GM12878 (cell line): ENCODE results near the gene ITGA7. TPM values are rescaled to one million over a fixed set of nuclear protein-coding genes. Genes with fewer than 3 reads are reported as not detected.

Experiments used
- ATAC-seq: fragments of 200-7000 bp; cut with Tn5 transposase; 3 replicates; pipeline ENCODE4 v1.9.1; 2020; ENCODE audit warnings: mild to moderate bottlenecking, moderate library complexity
- BruUV-seq: library from RNA; stranded (reverse); fragments of 400-500 nt; replicated peaks from 2 replicates; lab custom pipeline; 2021; lab: Mats Ljungman, UMichigan
- CTCF ChIA-PET: fragments of 300-600 bp; sonication (Branson Sonifier 250); formaldehyde crosslinking; extraction: SDS; loops from one replicate; lab custom pipeline; 2021; ENCODE audit warnings: inconsistent platforms; lab: Yijun Ruan, JAX
- POLR2A ChIA-PET: fragments of 350-600 bp; formaldehyde crosslinking; extraction: SDS; loops from one replicate; lab custom pipeline; 2021; ENCODE audit warnings: inconsistent platforms; lab: Charles Lee
- RAD21 ChIA-PET: fragments of 300-600 bp; sonication (Branson Sonifier 250); formaldehyde crosslinking; loops from one replicate; lab custom pipeline; 2023; ENCODE audit warnings: antibody characterized with exemption; ENCODE audit not compliant: unreplicated experiment; lab: Charles Lee
- SMC1A ChIA-PET: fragments of 300-600 bp; sonication (Branson Sonifier 250); formaldehyde crosslinking; loops from one replicate; lab custom pipeline; 2023; ENCODE audit not compliant: unreplicated experiment, uncharacterized antibody; lab: Charles Lee
- DNase-seq: peaks from one replicate; pipeline ENCODE4 v3.0.0-alpha.2; 2011; ENCODE audit warnings: low read depth, low spot score
- FAIRE-seq: peaks from 3 replicates; lab custom pipeline; 2011; peaks lifted over from hg19 to GRCh38; lab: Jason Lieb, UNC
- H2AFZ ChIP-seq: 2 replicates; pipeline ENCODE4 v1.6.0; 2011; ENCODE audit warnings: low read depth, low read length, control low read depth; ENCODE audit not compliant: control insufficient read depth
- H3K27ac ChIP-seq: 2 replicates; pipeline ENCODE4 v1.5.1; 2011; ENCODE audit warnings: control low read depth; ENCODE audit not compliant: control insufficient read depth, insufficient read depth
- H3K27me3 ChIP-seq, 2 experiments: replicated peaks in 1 of 2; 2 replicates each; pipeline versions ENCODE4 v1.6.0 to v1.6.1; 2011; ENCODE audit warnings: low read length in 1 of 2; ENCODE audit not compliant: control insufficient read depth in 2 of 2, insufficient read depth in 2 of 2
- H3K36me3 ChIP-seq, 2 experiments: 2 replicates each; pipeline ENCODE4 v1.5.1; 2011; ENCODE audit warnings: low read length in 1 of 2; ENCODE audit not compliant: control insufficient read depth in 2 of 2, insufficient read depth in 2 of 2
- H3K4me1 ChIP-seq: 2 replicates; pipeline ENCODE4 v1.6.1; 2011; ENCODE audit warnings: mild to moderate bottlenecking, low read length, moderate library complexity, mixed read lengths; ENCODE audit not compliant: control insufficient read depth, insufficient read depth
- H3K4me2 ChIP-seq: 2 replicates; pipeline ENCODE4 v1.6.0; 2011; ENCODE audit warnings: control low read depth; ENCODE audit not compliant: control insufficient read depth, insufficient read depth
- H3K4me3 ChIP-seq: fragments of 200-600 bp; sonication (generic); 2 replicates; pipeline ENCODE4 v1.5.1; 2016
- H3K79me2 ChIP-seq: 2 replicates; pipeline ENCODE4 v1.6.0; 2011; ENCODE audit warnings: low read length; ENCODE audit not compliant: control insufficient read depth, insufficient read depth
- H3K9ac ChIP-seq: 2 replicates; pipeline ENCODE4 v1.8.0; 2011; ENCODE audit warnings: low read length, control low read depth, mixed read lengths; ENCODE audit not compliant: control insufficient read depth, insufficient read depth
- H3K9me3 ChIP-seq: replicated peaks from 3 replicates; pipeline ENCODE4 v1.5.1; 2011; ENCODE audit warnings: mild to moderate bottlenecking, low read length; ENCODE audit not compliant: control insufficient read depth, insufficient read depth
- H4K20me1 ChIP-seq: 2 replicates; pipeline ENCODE4 v1.6.0; 2011; ENCODE audit not compliant: control insufficient read depth, insufficient read depth
- BHLHE40 ChIP-seq, 2 experiments: fragments of 450-650 bp in 1 of 2; IDR thresholded peaks; 2 replicates each; pipeline ENCODE4 v1.6.1; 2011 to 2017; ENCODE audit warnings: low read depth in 2 of 2, borderline replicate concordance in 1 of 2, improper control_type of control experiment in 1 of 2, low read length in 1 of 2, mild to moderate bottlenecking in 1 of 2
- DPF2 ChIP-seq: fragments of 450-650 bp; IDR thresholded peaks from 2 replicates; pipeline ENCODE4 v1.6.1; 2017; ENCODE audit warnings: mild to moderate bottlenecking
- EED ChIP-seq: sonication (generic); IDR thresholded peaks from 2 replicates; pipeline ENCODE4 v1.6.1; 2016; ENCODE audit warnings: antibody characterized with exemption, low read depth
- EZH2 ChIP-seq: IDR thresholded peaks from 2 replicates; pipeline ENCODE4 v1.6.1; 2012; ENCODE audit warnings: low read depth, mild to moderate bottlenecking, control low read depth, inconsistent platforms, low read length, borderline replicate concordance; ENCODE audit not compliant: control insufficient read depth
- HDAC6 ChIP-seq: fragments of 200-600 bp; sonication (generic); IDR thresholded peaks from one replicate; pipeline ENCODE4 v1.8.0; 2017; ENCODE audit warnings: antibody characterized with exemption; ENCODE audit not compliant: unreplicated experiment
- MLLT1 ChIP-seq: fragments of 450-650 bp; IDR thresholded peaks from 2 replicates; pipeline ENCODE4 v1.6.1; 2016; ENCODE audit warnings: mild to moderate bottlenecking
- MYC ChIP-seq: IDR thresholded peaks from 2 replicates; pipeline ENCODE4 v1.6.1; 2011; ENCODE audit warnings: mild to moderate bottlenecking, low read length, moderate library complexity, inconsistent platforms; ENCODE audit not compliant: insufficient read depth, insufficient replicate concordance, insufficient read length, severe bottlenecking
- RUNX3 ChIP-seq: IDR thresholded peaks from 2 replicates; pipeline ENCODE4 v1.6.1; 2012; ENCODE audit warnings: low read length, inconsistent platforms
- SMC3 ChIP-seq: IDR thresholded peaks from 2 replicates; pipeline ENCODE4 v1.6.1; 2011; ENCODE audit warnings: low read length, improper control_type of control experiment, borderline replicate concordance
- SREBF1 ChIP-seq: IDR thresholded peaks from 2 replicates; pipeline ENCODE4 v1.6.1; 2012; ENCODE audit warnings: mild to moderate bottlenecking, low read length
- STAT3 ChIP-seq: IDR thresholded peaks from 2 replicates; pipeline ENCODE4 v1.6.1; 2011; ENCODE audit warnings: low read depth, low read length, improper control_type of control experiment
- YY1 ChIP-seq: IDR thresholded peaks from 2 replicates; pipeline ENCODE4 v1.6.1; 2011; ENCODE audit warnings: low read depth, mild to moderate bottlenecking, low read length
- WGBS: methylation state at CpG from one replicate; pipeline ENCODE4 v1.1.6; 2016; ENCODE audit warnings: low lambda C conversion rate; ENCODE audit not compliant: insufficient replicate concordance, insufficient coverage; ENCODE audit errors: missing lambda C conversion rate; 5-methylcytosine and 5-hydroxymethylcytosine counted together
- in situ Hi-C: fragments of 300-500 bp; cut with MboI; formaldehyde crosslinking; loops from 9 replicates; pipeline ENCODE4 v1.14.3; 2018; ENCODE audit warnings: mixed read lengths
- intact Hi-C: fragments of 100-400 bp; cut with micrococcal nuclease; formaldehyde crosslinking; loops from one replicate; pipeline ENCODE4 v1.14.2; 2022; ENCODE audit not compliant: unreplicated experiment
- polyA plus RNA-seq, 11 experiments: library from polyadenylated mRNA; depleted of rRNA in 4 of 11; unstranded in 6 of 11; stranded (reverse) in 5 of 11; fragments of >200 nt; fragmentation: Nextera tagmentation in 4 of 11; fragmentation: Illumina TruSeq in 1 of 11; extraction: Ambion mirVana in 4 of 11; extraction: Trizol in 1 of 11; gene quantifications; 1 replicate in 1 of 11; 2 replicates in 10 of 11; pipeline versions ENCODE4 v1.2.1 to v1.2.3, GENCODE V29; 2011 to 2016; ENCODE audit warnings: inconsistent platforms in 2 of 11, missing spikeins in 2 of 11, low read depth in 1 of 11
- total RNA-seq, 4 experiments: library from RNA; depleted of rRNA in 3 of 4; stranded (reverse); fragments of >200 nt in 3 of 4; fragmentation: Illumina TruSeq in 1 of 4; extraction: Trizol in 1 of 4; gene quantifications; 2 replicates each; pipeline versions ENCODE4 v1.2.1 to v1.2.3, GENCODE V29; 2013 to 2021
- TF ChIP-seq, protein P1 (sequence below): fragments of 450-650 bp; formaldehyde crosslinking; IDR thresholded peaks from 2 replicates; pipeline ENCODE4 v1.4.0; 2020; ENCODE audit warnings: mild to moderate bottlenecking, moderate library complexity
- TF ChIP-seq, protein P2 (sequence below): IDR thresholded peaks from 2 replicates; pipeline ENCODE4 v1.6.1; 2011; ENCODE audit warnings: borderline replicate concordance, low read depth, mild to moderate bottlenecking, moderate library complexity, low read length; ENCODE audit not compliant: insufficient read depth, poor library complexity, severe bottlenecking

The ITGA7 gene
- total and polyA plus RNA-seq, 10 of the 15 experiments (the other 5 are each of a cell fraction or from before 2014, with no cell fraction given), result 0.18 to 5.1 (median 1.5) TPM

- Histone ChIP-seq H3K9ac (no peak overlapping the region), H3K4me2 (no peak overlapping the region), H3K4me3 (no peak overlapping the region), H3K27me3 (no peaks in the 10 kb centered on the region), H3K79me2 (no peaks in the 10 kb centered on the region), H3K36me3 (no peaks in the 10 kb centered on the region), H4K20me1 (no peaks in the 10 kb centered on the region), H3K9me3 (no peaks in the 10 kb centered on the region), H3K27ac (no peak overlapping the region), H2AFZ (no peak overlapping the region), H3K4me1 (peaks cover 7% of the 10 kb centered on the region)
- peak; percentile 75 for ATAC-seq
- DNase-seq, result no peak
- BruUV-seq, result no TSS peak
- RAD21 ChIA-PET, result interaction anchor here (0.5 to 7.7 kb wide), 21 partner anchors 8 to 452 kb away, joined by 3 to 113 read pairs (median 10); partner anchors contain the start of genes BLOC1S1, CD63, RDH5 and SMARCC2
- 76% methylated on average over 6 of the region's 6 CpGs for WGBS
- CTCF ChIA-PET, result interaction anchor here (0.6 to 7.1 kb wide), 39 partner anchors 7 to 548 kb away, joined by 3 to 205 read pairs (median 12); partner anchors contain the start of genes BLOC1S1, CD63, DGKA and DNAJC14
- SMC1A ChIA-PET, result interaction anchor here (1.5 to 5.2 kb wide), 18 partner anchors 10 to 381 kb away, joined by 4 to 51 read pairs (median 12); partner anchors contain the start of genes BLOC1S1, PA2G4, PYM1 and RPL41
- POLR2A ChIA-PET, result interaction anchor here (0.6 to 2.9 kb wide), 8 partner anchors 7 to 303 kb away, joined by 3 to 36 read pairs (median 10); partner anchors contain the start of genes CD63, DNAJC14 and RAB5B
- in situ Hi-C loops (loop anchor here (5.0 kb wide), 2 partner anchors 205 to 295 kb away; no protein-coding TSS in a partner anchor), intact Hi-C loops (loop anchor here (1.0 to 10.0 kb wide), 6 partner anchors 8 to 448 kb away; partner anchors contain the start of genes BLOC1S1, CD63, RPL41 and SMARCC2)
- FAIRE-seq, result peak; percentile 81
- 0 out of 2 replicates have a peak, but pooled peaks have one; percentile 19 for TF ChIP-seq RUNX3
- TF ChIP-seq YY1, result peak; percentile 79
- TF ChIP-seq, protein P1, sequence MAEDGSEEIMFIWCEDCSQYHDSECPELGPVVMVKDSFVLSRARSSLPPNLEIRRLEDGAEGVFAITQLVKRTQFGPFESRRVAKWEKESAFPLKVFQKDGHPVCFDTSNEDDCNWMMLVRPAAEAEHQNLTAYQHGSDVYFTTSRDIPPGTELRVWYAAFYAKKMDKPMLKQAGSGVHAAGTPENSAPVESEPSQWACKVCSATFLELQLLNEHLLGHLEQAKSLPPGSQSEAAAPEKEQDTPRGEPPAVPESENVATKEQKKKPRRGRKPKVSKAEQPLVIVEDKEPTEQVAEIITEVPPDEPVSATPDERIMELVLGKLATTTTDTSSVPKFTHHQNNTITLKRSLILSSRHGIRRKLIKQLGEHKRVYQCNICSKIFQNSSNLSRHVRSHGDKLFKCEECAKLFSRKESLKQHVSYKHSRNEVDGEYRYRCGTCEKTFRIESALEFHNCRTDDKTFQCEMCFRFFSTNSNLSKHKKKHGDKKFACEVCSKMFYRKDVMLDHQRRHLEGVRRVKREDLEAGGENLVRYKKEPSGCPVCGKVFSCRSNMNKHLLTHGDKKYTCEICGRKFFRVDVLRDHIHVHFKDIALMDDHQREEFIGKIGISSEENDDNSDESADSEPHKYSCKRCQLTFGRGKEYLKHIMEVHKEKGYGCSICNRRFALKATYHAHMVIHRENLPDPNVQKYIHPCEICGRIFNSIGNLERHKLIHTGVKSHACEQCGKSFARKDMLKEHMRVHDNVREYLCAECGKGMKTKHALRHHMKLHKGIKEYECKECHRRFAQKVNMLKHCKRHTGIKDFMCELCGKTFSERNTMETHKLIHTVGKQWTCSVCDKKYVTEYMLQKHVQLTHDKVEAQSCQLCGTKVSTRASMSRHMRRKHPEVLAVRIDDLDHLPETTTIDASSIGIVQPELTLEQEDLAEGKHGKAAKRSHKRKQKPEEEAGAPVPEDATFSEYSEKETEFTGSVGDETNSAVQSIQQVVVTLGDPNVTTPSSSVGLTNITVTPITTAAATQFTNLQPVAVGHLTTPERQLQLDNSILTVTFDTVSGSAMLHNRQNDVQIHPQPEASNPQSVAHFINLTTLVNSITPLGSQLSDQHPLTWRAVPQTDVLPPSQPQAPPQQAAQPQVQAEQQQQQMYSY (CRISPR knock-in tag), result no peak
- TF ChIP-seq, protein P2, sequence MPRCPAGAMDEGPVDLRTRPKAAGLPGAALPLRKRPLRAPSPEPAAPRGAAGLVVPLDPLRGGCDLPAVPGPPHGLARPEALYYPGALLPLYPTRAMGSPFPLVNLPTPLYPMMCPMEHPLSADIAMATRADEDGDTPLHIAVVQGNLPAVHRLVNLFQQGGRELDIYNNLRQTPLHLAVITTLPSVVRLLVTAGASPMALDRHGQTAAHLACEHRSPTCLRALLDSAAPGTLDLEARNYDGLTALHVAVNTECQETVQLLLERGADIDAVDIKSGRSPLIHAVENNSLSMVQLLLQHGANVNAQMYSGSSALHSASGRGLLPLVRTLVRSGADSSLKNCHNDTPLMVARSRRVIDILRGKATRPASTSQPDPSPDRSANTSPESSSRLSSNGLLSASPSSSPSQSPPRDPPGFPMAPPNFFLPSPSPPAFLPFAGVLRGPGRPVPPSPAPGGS, result no peak
- no peak for TF ChIP-seq MYC
- TF ChIP-seq EZH2, result no peak
- TF ChIP-seq SREBF1, result no peak
- peak; percentile 91 for TF ChIP-seq SMC3
- 0 out of 2 replicates have a peak, but pooled peaks have one; percentile 22 for TF ChIP-seq MLLT1
- TF ChIP-seq BHLHE40 (IDR thresholded peaks at IDR 0.05; ENCODE audit: borderline replicate concordance in 1 of 2, low read depth in 2 of 2, low read length in 1 of 2), result peak in 1 of 2 experiments; percentile 41; a peak in 1 of 4 replicates
- TF ChIP-seq STAT3, result no peak
- no peak for TF ChIP-seq DPF2
- no peak for TF ChIP-seq HDAC6
- 0 out of 2 replicates have a peak, but pooled peaks have one; percentile 37 for TF ChIP-seq EED
Measured at GRCh38 chr12:55736780-55737580, 29.3 kb upstream of the ITGA7 start.
